IMR-90 (cell line): ENCODE results near the gene TRA2B. TPM values are rescaled to one million over a fixed set of nuclear protein-coding genes. Genes with fewer than 3 reads are reported as not detected.

Experiments
- ATAC-seq: fragments of 200-7000 bp; cut with Tn5 transposase; 2 replicates; pipeline ENCODE4 v1.9.1; 2020; ENCODE audit warnings: low read depth, mild to moderate bottlenecking, moderate library complexity
- BruUV-seq: library from RNA; stranded (reverse); fragments of 400-500 nt; replicated peaks from 2 replicates; lab custom pipeline; 2021; lab: Mats Ljungman, UMichigan
- CTCF ChIA-PET: fragments of 300-600 bp; formaldehyde crosslinking; extraction: SDS; loops from one replicate; lab custom pipeline; 2021; ENCODE audit warnings: antibody characterized with exemption; lab: Yijun Ruan, JAX
- POLR2A ChIA-PET: fragments of 300-600 bp; sonication (Branson Sonifier 250); formaldehyde crosslinking; loops from one replicate; lab custom pipeline; 2022; ENCODE audit warnings: antibody characterized with exemption; ENCODE audit not compliant: unreplicated experiment; lab: Charles Lee
- DNase-seq: peaks from one replicate; pipeline ENCODE4 v3.0.0; 2013
- H2AFZ ChIP-seq: replicated peaks from 2 replicates; pipeline ENCODE3; 2013; ENCODE audit warnings: low read length, mild to moderate bottlenecking; ENCODE audit not compliant: poor library complexity
- H2AK5ac ChIP-seq: 2 replicates; pipeline ENCODE4 v1.6.1; 2013; ENCODE audit warnings: low read depth, low read length, inconsistent platforms
- H2AK9ac ChIP-seq: replicated peaks from 2 replicates; pipeline ENCODE3; 2013; ENCODE audit warnings: mild to moderate bottlenecking, low read depth, low read length, moderate library complexity; ENCODE audit not compliant: poor library complexity
- H2BK120ac ChIP-seq: 2 replicates; pipeline ENCODE4 v1.6.1; 2013; ENCODE audit warnings: low read depth, low read length, inconsistent platforms
- H2BK15ac ChIP-seq: 3 replicates; pipeline ENCODE4 v1.6.1; 2013; ENCODE audit warnings: low read depth, low read length, inconsistent platforms
- H2BK20ac ChIP-seq: 2 replicates; pipeline ENCODE4 v1.6.1; 2013; ENCODE audit warnings: low read depth, mild to moderate bottlenecking, inconsistent platforms, low read length, moderate library complexity
- H2BK5ac ChIP-seq: 2 replicates; pipeline ENCODE4 v1.6.1; 2013; ENCODE audit warnings: mild to moderate bottlenecking, low read depth, low read length, inconsistent platforms; ENCODE audit not compliant: poor library complexity, severe bottlenecking
- H3K14ac ChIP-seq: replicated peaks from 2 replicates; pipeline ENCODE4 v1.6.1; 2013; ENCODE audit warnings: low read depth, low read length, inconsistent platforms
- H3K18ac ChIP-seq: 2 replicates; pipeline ENCODE4 v1.6.1; 2013; ENCODE audit warnings: low read depth, low read length, control low read depth
- H3K23ac ChIP-seq: 2 replicates; pipeline ENCODE4 v1.6.1; 2013; ENCODE audit warnings: low read depth, low read length, inconsistent platforms
- H3K27ac ChIP-seq: 2 replicates; pipeline ENCODE4 v1.5.1; 2013; ENCODE audit warnings: mild to moderate bottlenecking, control low read depth, low read length; ENCODE audit not compliant: insufficient read depth
- H3K27me3 ChIP-seq: 2 replicates; pipeline ENCODE4 v1.6.1; 2013; ENCODE audit warnings: low read length; ENCODE audit not compliant: control insufficient read depth, insufficient read depth
- H3K36me3 ChIP-seq: 2 replicates; pipeline ENCODE4 v1.6.1; 2013; ENCODE audit warnings: low read length, mixed read lengths; ENCODE audit not compliant: control insufficient read depth, insufficient read depth
- H3K4ac ChIP-seq: 2 replicates; pipeline ENCODE4 v1.6.1; 2013; ENCODE audit warnings: low read depth, low read length, inconsistent platforms
- H3K4me1 ChIP-seq: 2 replicates; pipeline ENCODE4 v1.6.1; 2013; ENCODE audit warnings: low read length, mixed read lengths; ENCODE audit not compliant: control insufficient read depth, insufficient read depth
- H3K4me2 ChIP-seq: 2 replicates; pipeline ENCODE4 v1.6.1; 2013; ENCODE audit warnings: low read depth, mild to moderate bottlenecking, control low read depth, low read length, moderate library complexity
- H3K4me3 ChIP-seq: 2 replicates; pipeline ENCODE4 v1.5.1; 2013; ENCODE audit warnings: low read depth, mild to moderate bottlenecking, control low read depth, low read length, moderate library complexity; ENCODE audit not compliant: insufficient read depth
- H3K56ac ChIP-seq: 2 replicates; pipeline ENCODE4 v1.6.1; 2013; ENCODE audit warnings: low read length, inconsistent platforms; ENCODE audit not compliant: insufficient read depth; ENCODE audit errors: extremely low read depth
- H3K79me1 ChIP-seq, 2 experiments: 2 replicates each; pipeline ENCODE4 v1.6.1; 2013; ENCODE audit warnings: low read length in 2 of 2, inconsistent platforms in 1 of 2, low read depth in 1 of 2
- H3K9ac ChIP-seq: 2 replicates; pipeline ENCODE4 v1.6.1; 2013; ENCODE audit warnings: low read depth, low read length, control low read depth
- H3K9me1 ChIP-seq: 2 replicates; pipeline ENCODE4 v1.6.1; 2013; ENCODE audit warnings: low read length, inconsistent platforms; ENCODE audit not compliant: insufficient read depth
- H3K9me3 ChIP-seq: 2 replicates; pipeline ENCODE4 v1.6.1; 2013; ENCODE audit warnings: low read length; ENCODE audit not compliant: control insufficient read depth, insufficient read depth
- H4K20me1 ChIP-seq: 2 replicates; pipeline ENCODE4 v1.6.1; 2013; ENCODE audit warnings: low read length, inconsistent platforms; ENCODE audit not compliant: insufficient read depth
- H4K5ac ChIP-seq: 2 replicates; pipeline ENCODE4 v1.6.1; 2013; ENCODE audit warnings: mild to moderate bottlenecking, low read depth, low read length, control low read depth
- H4K8ac ChIP-seq, 2 experiments: 2 replicates each; pipeline ENCODE4 v1.6.1; 2013; ENCODE audit warnings: low read depth in 2 of 2, low read length in 2 of 2, control low read depth in 1 of 2, inconsistent platforms in 1 of 2
- H4K91ac ChIP-seq: 2 replicates; pipeline ENCODE4 v1.6.1; 2013; ENCODE audit warnings: low read depth, low read length, inconsistent platforms; ENCODE audit not compliant: insufficient read depth
- BHLHE40 ChIP-seq: fragments of 150-350 bp; IDR thresholded peaks from 2 replicates; pipeline ENCODE4 v1.6.1; 2016; ENCODE audit warnings: mild to moderate bottlenecking, low read depth, low read length
- CEBPB ChIP-seq: IDR thresholded peaks from 2 replicates; pipeline ENCODE4 v1.6.1; 2012; ENCODE audit warnings: low read depth, low read length, improper control_type of control experiment
- CTCF ChIP-seq: conservative IDR thresholded peaks from 2 replicates; pipeline ENCODE4 v1.5.1; 2012; ENCODE audit warnings: mild to moderate bottlenecking, low read depth, low read length, improper control_type of control experiment
- MAFK ChIP-seq: IDR thresholded peaks from 2 replicates; pipeline ENCODE4 v1.6.1; 2012; ENCODE audit warnings: low read depth, low read length, improper control_type of control experiment
- MAZ ChIP-seq: IDR thresholded peaks from 2 replicates; pipeline ENCODE4 v1.6.1; 2012; ENCODE audit warnings: low read depth, mild to moderate bottlenecking, low read length, improper control_type of control experiment, moderate library complexity, borderline replicate concordance
- MXI1 ChIP-seq: IDR thresholded peaks from 2 replicates; pipeline ENCODE4 v1.6.1; 2012; ENCODE audit warnings: low read depth, mild to moderate bottlenecking, low read length, moderate library complexity, borderline replicate concordance
- NFE2L2 ChIP-seq: fragments of 150-350 bp; IDR thresholded peaks from 2 replicates; pipeline ENCODE4 v1.6.1; 2016; ENCODE audit warnings: low read depth, mild to moderate bottlenecking, low read length
- RAD21 ChIP-seq: IDR thresholded peaks from 2 replicates; pipeline ENCODE4 v1.6.1; 2012; ENCODE audit warnings: low read length, improper control_type of control experiment
- RCOR1 ChIP-seq: IDR thresholded peaks from 2 replicates; pipeline ENCODE4 v1.6.1; 2012; ENCODE audit warnings: mild to moderate bottlenecking, low read length, improper control_type of control experiment; ENCODE audit not compliant: insufficient replicate concordance
- RFX5 ChIP-seq: IDR thresholded peaks from 2 replicates; pipeline ENCODE4 v1.8.0; 2012; ENCODE audit warnings: low read depth, mild to moderate bottlenecking, low read length, moderate library complexity
- SMC3 ChIP-seq: fragments of 150-350 bp; IDR thresholded peaks from 2 replicates; pipeline ENCODE4 v1.6.1; 2016; ENCODE audit warnings: low read depth, mild to moderate bottlenecking, antibody characterized with exemption, low read length, moderate library complexity
- USF2 ChIP-seq: fragments of 150-350 bp; IDR thresholded peaks from 2 replicates; pipeline ENCODE4 v1.6.1; 2017; ENCODE audit warnings: mild to moderate bottlenecking, antibody characterized with exemption, low read length, low read depth
- WGBS, 2 experiments: methylation state at CpG; one replicate each; pipeline versions ENCODE4 v1.1.5 to v1.1.7; 2013; ENCODE audit warnings: missing lambda C conversion rate in 2 of 2; ENCODE audit not compliant: insufficient read length in 1 of 2; ENCODE audit errors: extremely low coverage in 2 of 2; 5-methylcytosine and 5-hydroxymethylcytosine counted together
- dilution Hi-C: fragments of 300-500 bp; cut with HindIII; formaldehyde crosslinking; loops from one replicate; pipeline ENCODE4 v1.14.3; 2018; ENCODE audit warnings: low sequenced_read_pairs; ENCODE audit not compliant: unreplicated experiment
- in situ Hi-C: fragments of 300-500 bp; cut with MboI; formaldehyde crosslinking; loops from 3 replicates; pipeline ENCODE4 v1.14.3; 2019; ENCODE audit warnings: low sequenced_read_pairs, inconsistent platforms, mixed read lengths
- intact Hi-C: fragments of 100-400 bp; cut with micrococcal nuclease; formaldehyde crosslinking; loops from 2 replicates; pipeline ENCODE4 v1.10.0; 2022
- polyA plus RNA-seq, 3 experiments: library from polyadenylated mRNA; depleted of rRNA; stranded (reverse); fragments of >200 nt; gene quantifications; 2 replicates each; pipeline ENCODE4 v1.2.3, GENCODE V29; 2012; ENCODE audit warnings: low replicate concordance in 1 of 3
- total RNA-seq: library from RNA; depleted of rRNA; stranded (reverse); fragments of >200 nt; gene quantifications from 2 replicates; pipeline ENCODE4 v1.2.3, GENCODE V29; 2012

TRA2B gene
- total and polyA plus RNA-seq, 2 of the 4 experiments (the other 2 are of a cell fraction): 127 to 208 TPM

GRCh38 chr3:185936814-185937688 lies 763 bp downstream of the TRA2B start (continued):
- TF ChIP-seq USF2 (no peak), MAZ (peak; percentile 69; the same call in 1 of the 2 replicates)

GRCh38 chr3:185936273-185936629 lies 1.6 kb downstream of the TRA2B start:
- H4K20me1 ChIP-seq: peaks cover 66% of the 10 kb centered on the region
- peak overlapping the region; percentile 60; the same call in 1 of the 2 replicates for H3K56ac ChIP-seq
- peak overlapping the region; percentile 63 for H3K23ac ChIP-seq
- H2BK120ac ChIP-seq: no peak overlapping the region
- no peak overlapping the region for H3K18ac ChIP-seq
- intact Hi-C loops (loop anchor here (2.0 kb wide), 1 partner anchor 113 kb away; no protein-coding TSS in a partner anchor), in situ Hi-C loops (no loop called here), dilution Hi-C loops (no loop called here)
- peak overlapping the region; percentile 48 for H2BK5ac ChIP-seq
- BruUV-seq: no TSS peak
- H2AFZ ChIP-seq: no peak overlapping the region
- peak overlapping the region; percentile 31; the same call in 1 of the 2 replicates for H3K27ac ChIP-seq
- H3K4me1 ChIP-seq: peaks cover 3% of the 10 kb centered on the region; the same call in 1 of the 2 replicates
- CTCF ChIA-PET: interaction anchor here (0.6 to 0.9 kb wide), 3 partner anchors 10 to 164 kb away, joined by 3 to 5 read pairs (median 3); no protein-coding TSS in a partner anchor
- no peaks in the 10 kb centered on the region for H3K9me3 ChIP-seq
- no peak overlapping the region for H2AK5ac ChIP-seq
- peak overlapping the region; percentile 50; the same call in 1 of the 2 replicates for H3K14ac ChIP-seq
- no peak overlapping the region for H4K91ac ChIP-seq
- no peaks in the 10 kb centered on the region; the same call in 1 of the 2 replicates for H3K36me3 ChIP-seq
- DNase-seq (no peak), ATAC-seq (no peak)
- POLR2A ChIA-PET: interaction anchor here (0.6 to 1.5 kb wide), 2 partner anchors 8 to 10 kb away, joined by 3 to 4 read pairs; no protein-coding TSS in a partner anchor
- H3K9ac ChIP-seq: peak overlapping the region; percentile 93
- no peak overlapping the region for H4K5ac ChIP-seq
- 0% methylated on average over 6 of the region's 8 CpGs; no CpG with 5 or more reads in 1 of the 2 experiments for WGBS, 2 experiments
- H3K4ac ChIP-seq: no peak overlapping the region
- H3K4me3 ChIP-seq: peak overlapping the region; percentile 75
- no peaks in the 10 kb centered on the region for H3K9me1 ChIP-seq
- H3K27me3 ChIP-seq: no peaks in the 10 kb centered on the region
- H2BK15ac ChIP-seq: no peak overlapping the region
- H2BK20ac ChIP-seq: no peak overlapping the region
- peaks cover 0 to 5% of the 10 kb centered on the region in 2 experiments; a peak in 1 of 4 replicates for H3K79me1 ChIP-seq
- H3K4me2 ChIP-seq: peak overlapping the region; percentile 87
- H2AK9ac ChIP-seq: no peak overlapping the region
- H4K8ac ChIP-seq: no peak overlapping the region
- no peak for TF ChIP-seq RAD21
- no peak for TF ChIP-seq CTCF
- no peak for TF ChIP-seq RFX5
- no peak for TF ChIP-seq MXI1
- no peak for TF ChIP-seq RCOR1
- no peak for TF ChIP-seq CEBPB
- no peak for TF ChIP-seq SMC3
- no peak for TF ChIP-seq MAFK
- no peak for TF ChIP-seq NFE2L2
- TF ChIP-seq BHLHE40: no peak
